ENCODE data around the gene HNRNPK.

The HNRNPK gene

DNA sequence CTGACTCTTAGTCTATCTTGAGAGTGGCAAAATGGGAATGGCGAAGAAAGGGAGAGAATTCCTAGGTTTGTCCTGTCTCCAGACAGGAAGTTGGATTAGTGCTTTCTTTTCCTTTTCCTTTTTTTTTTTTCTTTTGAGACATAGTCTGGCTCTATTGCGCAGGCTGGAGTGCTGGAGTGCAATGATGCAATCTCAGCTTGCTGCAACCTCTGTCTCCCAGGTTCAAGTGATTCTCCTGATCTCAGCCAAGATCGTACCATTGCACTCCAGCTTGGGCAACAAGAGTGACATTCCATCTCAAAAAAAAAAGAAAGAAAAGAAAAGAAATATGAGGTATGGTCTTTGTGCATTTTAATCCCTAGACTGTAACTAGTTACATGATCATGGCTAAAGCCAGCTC lies 46.2 kb downstream of the HNRNPK start:
- Mint-ChIP-seq H3K9me3 (no peaks in the 10 kb centered on the region), H3K27me3 (ENCODE audit: low read depth) (no peaks in the 10 kb centered on the region), H3K4me1 (ENCODE audit: low read depth) (peaks cover 8% of the 10 kb centered on the region), H3K4me3 (no peak overlapping the region), H3K27ac (no peak overlapping the region), H3K36me3 (ENCODE audit: low read depth) (no peaks in the 10 kb centered on the region)

GRCh38 chr9:83932851-83933250 lies 47.2 kb downstream of the HNRNPK start:
- H3K9me3 Mint-ChIP-seq: no peaks in the 10 kb centered on the region
- H3K36me3 Mint-ChIP-seq (ENCODE audit: low read depth): no peaks in the 10 kb centered on the region
- H3K4me3 Mint-ChIP-seq: no peak overlapping the region
- H3K27me3 Mint-ChIP-seq (ENCODE audit: low read depth): no peaks in the 10 kb centered on the region
- H3K27ac Mint-ChIP-seq: no peak overlapping the region
- peaks cover 6% of the 10 kb centered on the region for H3K4me1 Mint-ChIP-seq (ENCODE audit: low read depth)

GRCh38 chr9:83932011-83932410 lies 48.0 kb downstream of the HNRNPK start:
- Mint-ChIP-seq H3K27me3 (ENCODE audit: low read depth) (no peaks in the 10 kb centered on the region), H3K9me3 (no peaks in the 10 kb centered on the region), H3K36me3 (ENCODE audit: low read depth) (no peaks in the 10 kb centered on the region), H3K4me1 (ENCODE audit: low read depth) (peaks cover 3% of the 10 kb centered on the region), H3K4me3 (no peak overlapping the region), H3K27ac (no peak overlapping the region)

DNA sequence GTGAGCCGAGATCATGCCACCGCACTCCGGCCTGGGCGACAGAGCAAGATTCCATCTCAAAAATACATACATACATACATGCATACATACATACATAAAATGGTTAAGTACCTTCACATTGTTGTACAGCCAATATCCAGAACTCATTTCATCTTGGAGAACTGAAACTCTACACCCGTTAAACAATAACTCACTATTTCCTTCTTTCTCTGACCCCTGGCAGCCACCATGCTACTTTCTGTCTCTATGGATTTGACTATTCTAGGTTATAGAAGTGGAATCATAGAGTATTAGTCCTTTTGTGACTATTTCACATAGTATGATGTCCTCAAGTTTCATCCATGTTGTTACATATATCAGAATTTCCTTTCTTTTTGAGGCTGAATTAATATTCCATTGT lies 49.1 kb downstream of the HNRNPK start:
- H3K36me3 Mint-ChIP-seq (ENCODE audit: low read depth): no peaks in the 10 kb centered on the region

DNA sequence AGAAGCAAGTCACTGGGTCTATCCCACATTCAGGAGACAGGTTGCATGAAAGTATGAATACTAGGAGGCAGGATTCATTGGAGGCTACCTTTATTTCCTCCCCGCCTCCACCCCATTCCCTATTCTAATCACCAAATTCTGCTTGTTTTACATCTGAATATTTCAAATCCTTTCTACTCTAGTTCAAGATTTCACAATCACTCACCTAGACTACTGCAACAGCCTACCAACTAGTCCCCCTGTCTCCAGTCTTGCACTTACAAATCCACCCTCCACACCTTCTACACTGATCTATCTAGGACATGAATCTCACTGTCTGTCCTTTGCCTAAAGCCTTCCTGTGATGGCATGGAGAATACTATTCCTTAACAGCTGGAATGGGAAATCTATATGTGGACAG lies 52.4 kb downstream of the HNRNPK start:
- Mint-ChIP-seq H3K9me3 (no peaks in the 10 kb centered on the region), H3K36me3 (ENCODE audit: low read depth) (no peaks in the 10 kb centered on the region), H3K4me1 (ENCODE audit: low read depth) (peaks cover 3% of the 10 kb centered on the region), H3K4me3 (no peak overlapping the region), H3K27me3 (ENCODE audit: low read depth) (no peaks in the 10 kb centered on the region), H3K27ac (no peak overlapping the region)

More for the DNA sequence above, 49.1 kb downstream of the HNRNPK start:
- no peak overlapping the region for H3K27ac Mint-ChIP-seq
- H3K27me3 Mint-ChIP-seq (ENCODE audit: low read depth): no peaks in the 10 kb centered on the region
- no peak overlapping the region for H3K4me3 Mint-ChIP-seq
- H3K9me3 Mint-ChIP-seq: no peaks in the 10 kb centered on the region
- peaks cover 3% of the 10 kb centered on the region for H3K4me1 Mint-ChIP-seq (ENCODE audit: low read depth)

GRCh38 chr9:83920927-83921707 lies 58.9 kb downstream of the HNRNPK start, which contains the start of gene KIF27:
TSS of gene KIF27 (minus strand) at chr9:83921432. CDS start at chr9:83915591, 5,841 bp downstream.
- H3K4me1 Mint-ChIP-seq (ENCODE audit: low read depth): peaks cover 17% of the 10 kb centered on the region
- peak within 1 kb of the TSS; percentile 82 for H3K4me3 Mint-ChIP-seq
- no peaks in the 10 kb centered on the region for H3K27me3 Mint-ChIP-seq (ENCODE audit: low read depth)
- peaks cover 2% of the 10 kb centered on the region for H3K36me3 Mint-ChIP-seq (ENCODE audit: low read depth)
- H3K9me3 Mint-ChIP-seq: no peaks in the 10 kb centered on the region
- peak within 1 kb of the TSS; percentile 90 for H3K27ac Mint-ChIP-seq

DNA sequence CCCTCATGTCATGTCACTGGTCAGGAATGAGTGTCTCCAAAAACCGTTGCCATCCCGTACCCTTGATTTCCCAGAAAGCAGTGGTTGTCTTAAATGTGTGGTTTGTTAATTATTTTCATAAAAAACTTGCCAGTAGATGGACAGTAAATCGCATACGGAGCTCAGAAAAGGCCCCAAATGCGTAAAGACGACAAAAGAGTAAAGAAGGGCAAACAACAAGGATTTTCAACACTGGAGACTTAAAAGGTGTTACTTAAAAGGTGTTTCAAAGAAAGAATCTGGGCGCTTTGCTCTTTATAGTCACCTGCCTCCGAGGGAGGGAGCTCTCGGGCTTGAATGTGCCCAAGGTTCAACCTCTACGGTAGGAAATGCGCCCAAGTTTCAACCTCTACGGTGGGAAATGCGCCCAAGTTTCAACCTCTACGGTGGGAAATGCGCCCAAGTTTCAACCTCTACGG lies 59.5 kb downstream of the HNRNPK start:
- Mint-ChIP-seq H3K27me3 (ENCODE audit: low read depth) (no peaks in the 10 kb centered on the region), H3K36me3 (ENCODE audit: low read depth) (peaks cover 2% of the 10 kb centered on the region), H3K9me3 (no peaks in the 10 kb centered on the region), H3K4me1 (ENCODE audit: low read depth) (peaks cover 17% of the 10 kb centered on the region), H3K27ac (peak overlapping the region; percentile 90), H3K4me3 (peak overlapping the region; percentile 80)

DNA sequence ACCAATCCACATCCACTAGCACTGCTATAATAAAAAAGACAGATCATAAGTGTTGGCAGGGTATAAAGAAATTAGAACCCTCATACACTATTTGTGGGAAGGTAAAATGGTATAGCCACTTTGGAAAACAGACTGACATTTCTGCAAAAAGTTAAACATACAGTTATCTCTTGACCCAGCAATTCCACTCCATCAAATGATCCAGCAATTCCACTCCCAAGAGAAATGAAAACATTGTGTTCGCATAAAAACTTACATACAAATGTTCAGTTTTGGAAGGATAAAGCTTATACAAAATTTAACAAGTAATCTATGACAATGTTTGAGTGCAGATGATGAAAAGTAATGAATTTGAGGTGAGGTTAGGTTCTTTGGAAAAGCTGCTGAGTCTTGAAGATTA lies 60.9 kb downstream of the HNRNPK start:
- H3K4me1 Mint-ChIP-seq (ENCODE audit: low read depth): peaks cover 17% of the 10 kb centered on the region
- no peaks in the 10 kb centered on the region for H3K9me3 Mint-ChIP-seq
- no peak overlapping the region for H3K27ac Mint-ChIP-seq
- no peaks in the 10 kb centered on the region for H3K27me3 Mint-ChIP-seq (ENCODE audit: low read depth)
- peaks cover 2% of the 10 kb centered on the region for H3K36me3 Mint-ChIP-seq (ENCODE audit: low read depth)
- no peak overlapping the region for H3K4me3 Mint-ChIP-seq

All from T-helper 1 cell treated with Interleukin-12 subunit alpha and Interleukin-12 subunit beta and Interleukin-4 antibody, amounts not matched to agents 30 μg/mL and 1 μg/mL, for 36 hours (primary cell).